ENCODE measurements around the gene WDR43.

- no peak for TF ChIP-seq CTCF (IDR thresholded peaks at IDR 0.05)
- no peak for TF ChIP-seq POLR2AphosphoS5 (IDR thresholded peaks at IDR 0.05; ENCODE audit: insufficient read depth in 1 of 2, low read depth in 1 of 2)
These were observed 99.6 kb downstream of the WDR43 start for GRCh38 chr2:28994074-28994473.

Data from vagina (tissue), 2 donors.